Esophagus muscularis mucosa (tissue), 4 donors: ENCODE results near the gene MXD3. TPM values are rescaled to one million over a fixed set of nuclear protein-coding genes. Genes with fewer than 3 reads are reported as not detected.

Source experiments
- DNase-seq: peaks from one replicate; pipeline ENCODE4 v3.0.0-alpha.2; 2017; ENCODE audit errors: extremely low spot score
- H3K27ac ChIP-seq, 4 donors: fragments of 200-600 bp; sonication (generic); replicated peaks in 1 of 4; 1 replicate in 3 of 4; 2 replicates in 1 of 4; pipeline ENCODE4 v1.5.1; 2016 to 2019; ENCODE audit warnings: mild to moderate bottlenecking in 1 of 4
- H3K27me3 ChIP-seq, 4 donors: fragments of 200-600 bp; sonication (generic); one replicate each; pipeline versions ENCODE4 v1.5.1 to v1.6.0; 2016 to 2019
- H3K36me3 ChIP-seq, 4 donors: fragments of 200-600 bp; sonication (generic); one replicate each; pipeline ENCODE4 v1.5.1; 2016 to 2019
- H3K4me1 ChIP-seq, 4 donors: fragments of 200-600 bp; sonication (generic); one replicate each; pipeline ENCODE4 v1.5.1; 2016 to 2019
- H3K4me3 ChIP-seq, 4 donors: fragments of 200-600 bp; sonication (generic); 1 replicate in 2 of 4; 2 replicates in 2 of 4; pipeline ENCODE4 v1.5.1; 2016 to 2019; ENCODE audit warnings: mild to moderate bottlenecking in 4 of 4, moderate library complexity in 1 of 4
- H3K9me3 ChIP-seq, 4 donors: fragments of 200-600 bp; sonication (generic); 1 replicate in 3 of 4; 2 replicates in 1 of 4; pipeline ENCODE4 v1.5.1; 2016 to 2019
- EP300 ChIP-seq: sonication (generic); formaldehyde crosslinking; IDR thresholded peaks from one replicate; pipeline ENCODE4 v1.6.1; 2017; ENCODE audit warnings: antibody characterized with exemption
- POLR2A ChIP-seq: fragments of 450-650 bp; IDR thresholded peaks from one replicate; pipeline ENCODE4 v1.6.1; 2017; ENCODE audit warnings: antibody characterized with exemption, moderate library complexity, mild to moderate bottlenecking, low read depth
- POLR2AphosphoS5 ChIP-seq, 2 donors: sonication (generic); formaldehyde crosslinking; IDR thresholded peaks; one replicate each; pipeline ENCODE4 v1.6.1; 2017; ENCODE audit warnings: antibody characterized with exemption in 2 of 2
- WGBS: methylation state at CpG from one replicate; pipeline ENCODE4 v1.1.5; 2018; 5-methylcytosine and 5-hydroxymethylcytosine counted together
- intact Hi-C: fragments of 100-400 bp; cut with DNase I; formaldehyde crosslinking; loops from one replicate; pipeline ENCODE4 v1.15.1; 2023
- total RNA-seq, 4 donors: library from RNA; depleted of rRNA; stranded (reverse); fragments of >200 nt; gene quantifications; one replicate each; pipeline versions ENCODE4 v1.1.0 to v1.2.1, GENCODE V29; 2016
- TF ChIP-seq, protein P1 (sequence below), 3 experiments: fragments of 200-600 bp in 2 of 3; fragments of 450-650 bp in 1 of 3; sonication (generic) in 2 of 3; IDR thresholded peaks; one replicate each; pipeline ENCODE4 v1.5.1; 2017 to 2019; ENCODE audit warnings: antibody characterized with exemption in 3 of 3, mild to moderate bottlenecking in 2 of 3, moderate library complexity in 1 of 3

MXD3 gene
- total RNA-seq, 4 donors from 2014 or later: 2.5 to 11.2 (median 7.9) TPM

DNA sequence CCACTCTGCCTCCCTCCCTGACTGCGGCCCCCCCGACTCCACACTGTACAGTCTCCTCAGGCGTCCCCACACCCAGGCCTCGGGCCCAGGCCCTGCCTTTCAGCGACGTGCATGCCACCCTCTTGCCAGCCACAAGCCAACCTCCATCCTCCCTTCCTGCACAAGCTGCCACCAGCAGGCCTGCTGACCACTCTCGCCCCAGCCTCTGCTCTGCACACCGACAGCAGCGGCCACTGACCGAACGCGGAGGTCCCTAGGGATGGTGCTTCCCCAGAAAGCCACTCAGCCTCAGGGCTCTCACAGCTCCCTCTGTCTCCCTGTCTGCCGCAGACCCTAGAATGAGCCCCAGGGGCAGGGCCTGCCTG, 21.2 kb upstream of the MXD3 start:
- TF ChIP-seq, protein P1, sequence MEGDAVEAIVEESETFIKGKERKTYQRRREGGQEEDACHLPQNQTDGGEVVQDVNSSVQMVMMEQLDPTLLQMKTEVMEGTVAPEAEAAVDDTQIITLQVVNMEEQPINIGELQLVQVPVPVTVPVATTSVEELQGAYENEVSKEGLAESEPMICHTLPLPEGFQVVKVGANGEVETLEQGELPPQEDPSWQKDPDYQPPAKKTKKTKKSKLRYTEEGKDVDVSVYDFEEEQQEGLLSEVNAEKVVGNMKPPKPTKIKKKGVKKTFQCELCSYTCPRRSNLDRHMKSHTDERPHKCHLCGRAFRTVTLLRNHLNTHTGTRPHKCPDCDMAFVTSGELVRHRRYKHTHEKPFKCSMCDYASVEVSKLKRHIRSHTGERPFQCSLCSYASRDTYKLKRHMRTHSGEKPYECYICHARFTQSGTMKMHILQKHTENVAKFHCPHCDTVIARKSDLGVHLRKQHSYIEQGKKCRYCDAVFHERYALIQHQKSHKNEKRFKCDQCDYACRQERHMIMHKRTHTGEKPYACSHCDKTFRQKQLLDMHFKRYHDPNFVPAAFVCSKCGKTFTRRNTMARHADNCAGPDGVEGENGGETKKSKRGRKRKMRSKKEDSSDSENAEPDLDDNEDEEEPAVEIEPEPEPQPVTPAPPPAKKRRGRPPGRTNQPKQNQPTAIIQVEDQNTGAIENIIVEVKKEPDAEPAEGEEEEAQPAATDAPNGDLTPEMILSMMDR (IDR thresholded peaks at IDR 0.05): no peak
- TF ChIP-seq POLR2A: no peak
- TF ChIP-seq EP300: no peak
- no peak for TF ChIP-seq POLR2AphosphoS5 (IDR thresholded peaks at IDR 0.05)
- 87% methylated on average over 12 of the region's 13 CpGs for WGBS
- intact Hi-C loops: no loop called here
- no peak overlapping the region for H3K27ac ChIP-seq
- no peak overlapping the region for H3K4me3 ChIP-seq
- peaks cover 0 to 18% (median 1%) of the 10 kb centered on the region in 4 donors for H3K4me1 ChIP-seq
- H3K27me3 ChIP-seq: no peaks in the 10 kb centered on the region
- DNase-seq: no peak
- peaks cover 73 to 99% (median 89%) of the 10 kb centered on the region in 4 donors for H3K36me3 ChIP-seq
- H3K9me3 ChIP-seq: no peaks in the 10 kb centered on the region

DNA sequence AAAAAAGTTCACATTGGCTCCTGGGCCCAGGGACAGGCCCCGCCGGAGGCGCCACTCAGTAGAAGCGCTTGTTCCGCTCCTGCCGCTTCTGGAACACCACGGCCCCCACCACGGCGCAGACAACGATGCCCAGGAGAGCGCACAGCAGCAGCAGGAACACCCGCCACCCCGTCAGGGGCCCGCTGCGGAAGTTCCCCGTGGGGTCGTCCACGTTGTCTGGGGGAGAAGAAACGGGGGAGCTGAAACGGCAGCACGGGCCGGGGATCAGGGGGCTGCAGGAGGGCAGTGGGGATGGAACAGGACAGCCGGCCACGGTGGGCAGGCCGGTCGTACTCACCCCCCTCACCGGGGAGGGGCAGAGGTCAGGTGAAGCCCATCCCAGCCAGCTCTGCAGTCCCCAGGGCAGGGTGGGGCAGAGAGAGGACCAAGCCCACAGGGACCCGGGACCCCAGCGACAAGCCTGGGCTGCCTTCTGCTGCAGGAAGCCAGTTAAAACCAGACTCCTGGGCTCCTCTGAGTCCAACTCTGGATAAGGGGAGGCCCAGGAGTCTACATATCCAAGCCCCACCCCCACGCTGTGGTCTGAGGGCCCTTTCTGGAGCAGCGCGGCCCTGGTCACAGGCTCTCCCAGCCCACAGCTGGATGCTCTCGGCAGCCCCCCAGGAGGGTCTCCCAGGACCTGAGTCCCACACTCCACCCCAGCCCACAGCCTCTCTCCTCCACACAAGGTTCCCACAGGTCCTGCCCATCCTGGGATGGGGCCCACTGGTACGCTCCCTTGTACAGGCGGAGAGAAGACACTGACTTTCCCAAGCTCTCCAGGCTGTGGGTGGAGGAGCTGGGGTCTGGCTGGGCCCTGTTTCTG, 20.6 kb upstream of the MXD3 start:
- no peak for TF ChIP-seq POLR2AphosphoS5 (IDR thresholded peaks at IDR 0.05)
- TF ChIP-seq POLR2A: no peak
- TF ChIP-seq EP300: no peak
- TF ChIP-seq, protein P1 (IDR thresholded peaks at IDR 0.05): no peak
- WGBS: 86% methylated on average over 32 of the region's 35 CpGs
- Histone ChIP-seq H3K27ac (no peak overlapping the region), H3K9me3 (no peaks in the 10 kb centered on the region), H3K4me3 (no peak overlapping the region), H3K36me3 (peaks cover 69 to 93% (median 82%) of the 10 kb centered on the region in 4 donors), H3K4me1 (peaks cover 0 to 24% (median 3%) of the 10 kb centered on the region in 4 donors), H3K27me3 (no peaks in the 10 kb centered on the region)
- intact Hi-C loops: no loop called here
- DNase-seq: no peak

DNA sequence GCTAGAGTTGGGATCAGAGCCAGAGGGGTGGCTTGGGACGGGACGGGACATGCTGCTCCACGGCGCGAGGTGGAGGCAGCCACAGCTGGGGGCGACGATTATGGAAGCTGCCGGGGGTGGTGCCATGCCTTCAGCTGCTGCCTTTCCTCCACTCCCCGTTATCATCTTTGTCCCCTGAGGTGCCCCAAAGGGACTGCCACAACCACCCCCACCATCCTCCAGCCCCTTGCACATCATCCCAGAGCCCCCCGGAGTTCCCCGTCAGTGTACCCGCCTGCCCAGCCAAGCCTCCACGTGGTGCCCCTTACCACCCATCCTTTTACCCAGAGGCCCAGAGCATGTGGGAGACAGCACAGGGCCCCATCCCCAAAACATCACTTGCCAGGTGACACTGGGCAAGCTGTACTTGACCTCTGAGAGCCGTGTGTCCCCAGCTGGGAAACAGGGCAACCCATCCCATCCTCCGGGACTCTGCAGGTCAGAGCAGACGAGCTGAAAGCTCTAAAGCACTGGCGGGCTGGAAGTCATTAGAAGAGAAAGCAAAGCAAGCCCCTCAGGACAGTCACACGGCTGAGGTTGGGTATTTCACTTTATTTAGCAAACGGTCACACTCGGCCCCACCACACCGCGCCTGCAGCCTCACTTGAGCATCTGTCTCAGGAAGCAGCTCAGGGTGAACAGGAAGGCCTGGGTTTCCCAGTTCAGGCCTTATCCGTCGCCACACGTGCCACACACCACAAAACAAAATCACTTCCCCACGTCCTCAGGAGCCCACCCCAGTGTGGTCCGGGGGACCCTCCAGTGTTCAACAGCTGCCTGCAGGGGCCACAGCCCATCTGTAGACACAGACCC, 19.5 kb upstream of the MXD3 start:
- TF ChIP-seq POLR2AphosphoS5 (IDR thresholded peaks at IDR 0.05): no peak
- TF ChIP-seq POLR2A: no peak
- TF ChIP-seq EP300: no peak
- TF ChIP-seq, protein P1 (IDR thresholded peaks at IDR 0.05): no peak
- 78% methylated on average over 26 of the region's 27 CpGs for WGBS
- H3K4me3 ChIP-seq: no peak overlapping the region
- DNase-seq: no peak
- no peak overlapping the region for H3K27ac ChIP-seq
- H3K9me3 ChIP-seq: no peaks in the 10 kb centered on the region
- no peaks in the 10 kb centered on the region for H3K27me3 ChIP-seq
- intact Hi-C loops: no loop called here
- H3K36me3 ChIP-seq: peaks cover 59 to 83% (median 72%) of the 10 kb centered on the region in 4 donors
- H3K4me1 ChIP-seq: peaks cover 0 to 25% (median 5%) of the 10 kb centered on the region in 4 donors

GRCh38 chr5:177329883-177330282, 18.2 kb upstream of the MXD3 start:
- H3K4me1 ChIP-seq: peaks cover 0 to 15% (median 5%) of the 10 kb centered on the region in 4 donors
- H3K4me3 ChIP-seq: no peak overlapping the region
- no peaks in the 10 kb centered on the region for H3K27me3 ChIP-seq
- no peaks in the 10 kb centered on the region for H3K9me3 ChIP-seq
- 76% methylated on average over 2 of the region's 6 CpGs for WGBS
- TF ChIP-seq, protein P1 (IDR thresholded peaks at IDR 0.05): no peak
- no peak for TF ChIP-seq POLR2AphosphoS5 (IDR thresholded peaks at IDR 0.05)
- TF ChIP-seq POLR2A: no peak
- TF ChIP-seq EP300: no peak
- no peak for DNase-seq
- H3K27ac ChIP-seq: no peak overlapping the region
- intact Hi-C loops: no loop called here
- H3K36me3 ChIP-seq: peaks cover 46 to 69% (median 59%) of the 10 kb centered on the region in 4 donors
